ENCODE data around the gene DR1.
A peak's percentile ranks its signal among the peaks of the same experiment; 100 is the strongest.

The DR1 gene

DNA sequence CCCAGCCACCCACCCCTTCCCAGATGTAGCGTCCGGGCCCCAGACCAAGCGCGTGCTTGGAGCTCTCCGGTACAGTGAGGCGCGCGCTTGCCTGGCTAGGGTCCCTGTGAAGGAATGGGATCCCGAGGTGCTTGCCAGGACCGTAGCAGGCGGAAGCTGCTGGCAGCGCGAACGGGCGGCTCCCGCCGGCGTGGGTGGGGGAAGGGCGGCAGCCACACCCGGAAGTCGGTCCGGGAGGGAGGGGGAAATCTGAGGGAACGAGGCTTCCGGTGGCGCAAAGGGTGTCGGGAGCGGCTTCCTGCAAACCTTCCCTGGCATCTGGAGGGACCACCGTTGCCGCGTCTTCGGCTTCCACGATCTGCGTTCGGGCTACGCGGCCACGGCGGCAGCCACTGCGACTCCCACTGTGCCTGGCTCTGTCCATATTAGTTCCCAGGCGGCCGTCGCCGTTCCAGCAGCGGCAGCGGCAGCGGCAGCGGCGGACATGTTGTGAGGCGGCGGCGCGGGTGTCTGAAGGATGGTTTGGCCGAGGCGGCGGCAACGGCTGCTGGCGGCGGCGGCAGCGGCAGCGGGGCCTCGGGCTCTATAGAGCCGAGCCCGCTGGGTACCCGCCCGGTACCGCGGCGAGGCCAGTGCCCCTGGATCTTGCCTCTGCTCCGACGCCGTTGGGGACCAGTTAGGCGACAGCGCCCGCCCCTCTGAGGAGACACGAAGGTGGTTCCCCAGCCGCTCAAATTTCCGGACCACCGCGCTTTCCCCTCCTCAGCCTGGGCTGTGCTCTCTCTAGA lies at the start of gene DR1:
Gene DR1 (plus strand): TSS at position 275 of the 788 bp plus-strand sequence. CDS start 739 bp downstream, outside the sequence.
- peak within 1 kb of the TSS; percentile 84 to 92 for H3K4me3 ChIP-seq (replicated peaks in 1 of 2; ENCODE audit: low read depth in 2 of 2, low read length in 2 of 2)
- peak; percentile 92 to 98 for DNase-seq (ENCODE audit: low read depth in 2 of 2)
- no peak for TF ChIP-seq CTCF (IDR thresholded peaks at IDR 0.05; ENCODE audit: low read depth, low read length)

DNA sequence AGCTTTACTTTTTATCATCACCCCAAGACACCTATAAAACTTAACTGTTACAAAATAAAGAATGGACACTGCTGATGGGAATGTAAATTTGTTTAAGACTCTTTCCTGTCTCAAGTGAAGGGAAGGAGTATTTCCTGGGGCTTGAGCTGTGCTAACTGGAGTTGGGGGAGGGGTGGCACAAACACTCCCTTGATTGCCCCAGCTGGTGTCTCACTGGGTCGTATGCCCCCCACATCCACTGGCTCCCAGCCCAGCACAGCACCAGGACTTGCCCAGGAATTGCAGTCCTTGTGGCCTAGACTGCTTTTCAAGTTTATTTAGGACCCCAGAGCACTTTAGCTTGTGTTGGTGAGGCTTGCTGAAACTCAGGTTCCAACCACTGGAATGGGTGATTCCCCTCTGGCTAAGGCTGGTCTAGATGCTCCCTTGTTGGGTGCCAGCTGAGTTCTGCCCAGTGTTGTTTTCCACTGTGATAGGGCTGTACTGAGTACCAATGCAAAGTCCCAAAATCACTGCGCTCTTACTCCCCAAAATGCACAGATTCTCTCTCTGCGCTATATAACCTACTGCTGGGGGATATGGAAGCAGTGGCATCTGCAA lies 49.1 kb upstream of the DR1 start:
- TF ChIP-seq CTCF (IDR thresholded peaks at IDR 0.05; ENCODE audit: low read depth, low read length) = no peak
- DNase-seq (ENCODE audit: low read depth in 2 of 2) = no peak
- H3K4me3 ChIP-seq (replicated peaks in 1 of 2; ENCODE audit: low read depth in 2 of 2, low read length in 2 of 2) = no peak overlapping the region

- DNase-seq (ENCODE audit: low read depth in 2 of 2) = no peak
- no peak overlapping the region for H3K4me3 ChIP-seq (replicated peaks in 1 of 2; ENCODE audit: low read depth in 2 of 2, low read length in 2 of 2)
- TF ChIP-seq CTCF (IDR thresholded peaks at IDR 0.05; ENCODE audit: low read depth, low read length) = no peak
Observed at GRCh38 chr1:93301131-93301530, 44.6 kb upstream of the DR1 start.

- no peak for DNase-seq (ENCODE audit: low read depth in 2 of 2)
- no peak overlapping the region for H3K4me3 ChIP-seq (replicated peaks in 1 of 2; ENCODE audit: low read depth in 2 of 2, low read length in 2 of 2)
- no peak for TF ChIP-seq CTCF (IDR thresholded peaks at IDR 0.05; ENCODE audit: low read depth, low read length)
Observed at GRCh38 chr1:93302078-93302477, 43.6 kb upstream of the DR1 start.

- peak; percentile 77 for TF ChIP-seq CTCF (IDR thresholded peaks at IDR 0.05; ENCODE audit: low read depth, low read length)
- peak; percentile 82 to 84 for DNase-seq (ENCODE audit: low read depth in 2 of 2)
Observed at GRCh38 chr1:93304716-93305138, 41.0 kb upstream of the DR1 start.

GRCh38 chr1:93306920-93307319 lies 38.8 kb upstream of the DR1 start:
- no peak for DNase-seq (ENCODE audit: low read depth in 2 of 2)
- no peak overlapping the region for H3K4me3 ChIP-seq (replicated peaks in 1 of 2; ENCODE audit: low read depth in 2 of 2, low read length in 2 of 2)
- no peak for TF ChIP-seq CTCF (IDR thresholded peaks at IDR 0.05; ENCODE audit: low read depth, low read length)

More at GRCh38 chr1:93304716-93305138, 41.0 kb upstream of the DR1 start:
- H3K4me3 ChIP-seq (replicated peaks in 1 of 2; ENCODE audit: low read depth in 2 of 2, low read length in 2 of 2) = no peak overlapping the region

Measured in cardiac fibroblast (primary cell).